Karpas-422 (cell line): Measurements from ENCODE around the gene ADAT3. TPM values are rescaled to one million over a fixed set of nuclear protein-coding genes. Genes with fewer than 3 reads are reported as not detected.

Experiments
- total RNA-seq: library from RNA; depleted of rRNA; stranded (reverse); fragments of >200 nt; shearing (Covaris generic); gene quantifications from 2 replicates; pipeline ENCODE4 v1.2.3, GENCODE V29; 2014; ENCODE audit warnings: low replicate concordance; rRNA removed

Gene ADAT3
- total RNA-seq, 1 experiment from 2014 or later: 1.2 TPM

Other genes with a start within 250 kb of the ADAT3 start
- gene ONECUT3, start 151.9 kb upstream of the ADAT3 start, total RNA-seq: not detected in 2 replicates
- 1.0 and 6.0 TPM in 2 replicates for gene ATP8B3, start 93.1 kb upstream of the ADAT3 start, total RNA-seq
- gene REXO1, start 56.9 kb upstream of the ADAT3 start, total RNA-seq: 15.7 and 16.3 TPM in 2 replicates
- 12.8 and 13.2 TPM in 2 replicates for gene KLF16, start 41.8 kb upstream of the ADAT3 start, total RNA-seq
- gene ABHD17A, start 19.9 kb upstream of the ADAT3 start, total RNA-seq: 52.5 and 110 TPM in 2 replicates
- 18.4 and 23.8 TPM in 2 replicates for gene SCAMP4, start within 50 bp of the ADAT3 start, total RNA-seq
- gene CSNK1G2, start 35.8 kb downstream of the ADAT3 start, total RNA-seq: 57.1 and 102 TPM in 2 replicates
- gene BTBD2, start 110.3 kb downstream of the ADAT3 start, total RNA-seq: 66.8 and 112 TPM in 2 replicates
- gene MKNK2, start 145.8 kb downstream of the ADAT3 start, total RNA-seq: 526 and 862 TPM in 2 replicates
- 153 and 219 TPM in 2 replicates for gene MOB3A, start 190.9 kb downstream of the ADAT3 start, total RNA-seq
- 285 and 487 TPM in 2 replicates for gene IZUMO4, start 191.5 kb downstream of the ADAT3 start, total RNA-seq
- 82.3 and 101 TPM in 2 replicates for gene AP3D1, start 246.2 kb downstream of the ADAT3 start, total RNA-seq